ENCODE results near the gene AXDND1.
A peak's percentile ranks its signal among the peaks of the same experiment; 100 is the strongest.

The AXDND1 gene

GRCh38 chr1:179591592-179592580 is 226.1 kb downstream of the AXDND1 start, which contains the start of gene TDRD5:
TDRD5 (plus strand) TSS chr1:179591832; CDS start chr1:179592616, 784 bp downstream.
- TF ChIP-seq CTCF (conservative IDR thresholded peaks at IDR 0.05): no peak; the same call in 1 of the 2 replicates
- no peak for TF ChIP-seq ZFX (IDR thresholded peaks at IDR 0.05)
- H3K27ac ChIP-seq: no peak within 1 kb of the TSS

GRCh38 chr1:179598631-179599030 is 232.9 kb downstream of the AXDND1 start:
- TF ChIP-seq ZFX (IDR thresholded peaks at IDR 0.05) (no peak), CTCF (conservative IDR thresholded peaks at IDR 0.05) (no peak)
- H3K27ac ChIP-seq: no peak overlapping the region

- no peak for TF ChIP-seq ZFX (IDR thresholded peaks at IDR 0.05)
- peak; percentile 78 for TF ChIP-seq CTCF (conservative IDR thresholded peaks at IDR 0.05)
- H3K27ac ChIP-seq: no peak overlapping the region
Measured at GRCh38 chr1:179599623-179600249, 234.0 kb downstream of the AXDND1 start.

GRCh38 chr1:179601093-179601492 is 235.3 kb downstream of the AXDND1 start:
- no peak overlapping the region for H3K27ac ChIP-seq
- TF ChIP-seq CTCF (conservative IDR thresholded peaks at IDR 0.05): no peak
- TF ChIP-seq ZFX (IDR thresholded peaks at IDR 0.05): no peak
